HG03457 (cell line): ENCODE measurements around the gene YAE1.

ENCODE experiments used
- ATAC-seq: cut with Tn5 transposase; IDR thresholded peaks from one replicate; pipeline ENCODE4 v1.9.1; 2021; ENCODE audit warnings: moderate number of reproducible peaks; ENCODE audit not compliant: unreplicated experiment

The YAE1 gene

GRCh38 chr7:39606941-39607340 lies 40.7 kb downstream of the YAE1 start:
- ATAC-seq, result no peak

GRCh38 chr7:39607865-39608264 lies 41.7 kb downstream of the YAE1 start:
- ATAC-seq, result no peak

- ATAC-seq, result no peak
These were observed 42.1 kb downstream of the YAE1 start for GRCh38 chr7:39608278-39608677.

- no peak for ATAC-seq
These were observed 43.1 kb downstream of the YAE1 start for GRCh38 chr7:39609113-39609934.

GRCh38 chr7:39609935-39610263 lies 43.7 kb downstream of the YAE1 start:
- ATAC-seq, result no peak

GRCh38 chr7:39613577-39613976 lies 47.4 kb downstream of the YAE1 start:
- ATAC-seq, result no peak

- ATAC-seq, result no peak
These were observed 48.1 kb downstream of the YAE1 start for GRCh38 chr7:39614299-39614698.

GRCh38 chr7:39615350-39615975 lies 49.3 kb downstream of the YAE1 start:
- no peak for ATAC-seq

GRCh38 chr7:39616138-39616537 lies 49.9 kb downstream of the YAE1 start:
- ATAC-seq, result no peak

- ATAC-seq, result no peak
These were observed 50.8 kb downstream of the YAE1 start for GRCh38 chr7:39617005-39617404.

GRCh38 chr7:39618868-39619267 lies 52.7 kb downstream of the YAE1 start:
- no peak for ATAC-seq

GRCh38 chr7:39620486-39620885 lies 54.3 kb downstream of the YAE1 start:
- ATAC-seq, result no peak

- no peak for ATAC-seq
These were observed 55.1 kb downstream of the YAE1 start for GRCh38 chr7:39621261-39621660.

- ATAC-seq, result no peak
These were observed 55.7 kb downstream of the YAE1 start for GRCh38 chr7:39621784-39622411.
